Medulla oblongata (tissue), 1 donor: ENCODE results near the gene INPP5A.

Experiments
- DNase-seq: peaks from one replicate; pipeline ENCODE4 v3.0.0-alpha.2; 2015; ENCODE audit errors: extremely low spot score

The INPP5A gene

GRCh38 chr10:132627666-132628531, 90.3 kb downstream of the INPP5A start:
- no peak for DNase-seq

GRCh38 chr10:132628966-132629900, 91.6 kb downstream of the INPP5A start:
- no peak for DNase-seq

GRCh38 chr10:132630156-132630555, 92.6 kb downstream of the INPP5A start:
- no peak for DNase-seq

- no peak for DNase-seq
Measured at GRCh38 chr10:132630666-132631337, 93.2 kb downstream of the INPP5A start.

GRCh38 chr10:132631338-132631735, 93.8 kb downstream of the INPP5A start:
- peak; percentile 51 for DNase-seq

GRCh38 chr10:132632091-132632561, 94.5 kb downstream of the INPP5A start:
- peak; percentile 47 for DNase-seq

- DNase-seq, result no peak
Measured at GRCh38 chr10:132632851-132633684, 95.5 kb downstream of the INPP5A start.

- no peak for DNase-seq
Measured at GRCh38 chr10:132634241-132634946, 96.8 kb downstream of the INPP5A start.

- DNase-seq, result no peak
Measured at GRCh38 chr10:132634947-132635271, 97.3 kb downstream of the INPP5A start.

GRCh38 chr10:132636358-132636757, 98.8 kb downstream of the INPP5A start:
- DNase-seq, result no peak

- peak; percentile 90 for DNase-seq
Measured at GRCh38 chr10:132637477-132638129, 100.0 kb downstream of the INPP5A start.

GRCh38 chr10:132638130-132638515, 100.5 kb downstream of the INPP5A start:
- DNase-seq, result no peak

- no peak for DNase-seq
Measured at GRCh38 chr10:132639470-132639869, 101.9 kb downstream of the INPP5A start.

- DNase-seq, result no peak
Measured at GRCh38 chr10:132640326-132641125, 102.9 kb downstream of the INPP5A start.

GRCh38 chr10:132641401-132641800, 103.8 kb downstream of the INPP5A start:
- no peak for DNase-seq

GRCh38 chr10:132641966-132642731, 104.6 kb downstream of the INPP5A start:
- no peak for DNase-seq

GRCh38 chr10:132642732-132643008, 105.1 kb downstream of the INPP5A start:
- no peak for DNase-seq

GRCh38 chr10:132643709-132644526, 106.3 kb downstream of the INPP5A start:
- DNase-seq, result no peak
